D721Med (cell line): Measurements from ENCODE around the gene KDM4C.
A peak's percentile ranks its signal among the peaks of the same experiment; 100 is the strongest.

Experiments used
- DNase-seq: peaks from one replicate; pipeline ENCODE4 v3.0.0; 2011; ENCODE audit warnings: low spot score; ENCODE audit not compliant: insufficient read length
- FAIRE-seq: peaks from 2 replicates; lab custom pipeline; 2011; peaks lifted over from hg19 to GRCh38; lab: Jason Lieb, UNC
- TF ChIP-seq, protein P1 (sequence below): IDR thresholded peaks from 2 replicates; pipeline ENCODE4 v1.5.1; 2012; ENCODE audit warnings: mild to moderate bottlenecking, control low read depth; ENCODE audit not compliant: insufficient read depth; ENCODE audit errors: missing control alignments

Gene KDM4C

DNA sequence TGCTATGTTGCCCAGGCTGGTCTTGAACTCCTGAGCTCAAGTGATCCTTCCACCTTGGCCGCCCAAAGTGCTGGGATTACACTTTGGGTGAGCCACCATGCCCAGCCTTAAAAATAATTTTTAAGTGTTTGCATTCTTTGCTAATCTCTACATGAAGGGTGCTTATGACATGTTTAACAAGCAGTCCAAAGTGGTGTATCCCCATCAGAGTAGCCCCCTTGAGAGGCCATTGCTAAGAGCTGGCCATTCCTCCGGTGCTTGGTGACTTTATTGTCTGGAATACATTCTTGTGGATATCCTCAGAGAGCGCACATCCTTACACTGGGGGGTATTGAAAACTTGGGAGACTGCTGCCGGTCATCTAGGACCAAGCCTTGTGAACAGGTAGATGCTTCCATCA is 395.4 kb downstream of the KDM4C start:
- no peak for FAIRE-seq
- TF ChIP-seq, protein P1, sequence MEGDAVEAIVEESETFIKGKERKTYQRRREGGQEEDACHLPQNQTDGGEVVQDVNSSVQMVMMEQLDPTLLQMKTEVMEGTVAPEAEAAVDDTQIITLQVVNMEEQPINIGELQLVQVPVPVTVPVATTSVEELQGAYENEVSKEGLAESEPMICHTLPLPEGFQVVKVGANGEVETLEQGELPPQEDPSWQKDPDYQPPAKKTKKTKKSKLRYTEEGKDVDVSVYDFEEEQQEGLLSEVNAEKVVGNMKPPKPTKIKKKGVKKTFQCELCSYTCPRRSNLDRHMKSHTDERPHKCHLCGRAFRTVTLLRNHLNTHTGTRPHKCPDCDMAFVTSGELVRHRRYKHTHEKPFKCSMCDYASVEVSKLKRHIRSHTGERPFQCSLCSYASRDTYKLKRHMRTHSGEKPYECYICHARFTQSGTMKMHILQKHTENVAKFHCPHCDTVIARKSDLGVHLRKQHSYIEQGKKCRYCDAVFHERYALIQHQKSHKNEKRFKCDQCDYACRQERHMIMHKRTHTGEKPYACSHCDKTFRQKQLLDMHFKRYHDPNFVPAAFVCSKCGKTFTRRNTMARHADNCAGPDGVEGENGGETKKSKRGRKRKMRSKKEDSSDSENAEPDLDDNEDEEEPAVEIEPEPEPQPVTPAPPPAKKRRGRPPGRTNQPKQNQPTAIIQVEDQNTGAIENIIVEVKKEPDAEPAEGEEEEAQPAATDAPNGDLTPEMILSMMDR, result no peak
- DNase-seq, result no peak

DNA sequence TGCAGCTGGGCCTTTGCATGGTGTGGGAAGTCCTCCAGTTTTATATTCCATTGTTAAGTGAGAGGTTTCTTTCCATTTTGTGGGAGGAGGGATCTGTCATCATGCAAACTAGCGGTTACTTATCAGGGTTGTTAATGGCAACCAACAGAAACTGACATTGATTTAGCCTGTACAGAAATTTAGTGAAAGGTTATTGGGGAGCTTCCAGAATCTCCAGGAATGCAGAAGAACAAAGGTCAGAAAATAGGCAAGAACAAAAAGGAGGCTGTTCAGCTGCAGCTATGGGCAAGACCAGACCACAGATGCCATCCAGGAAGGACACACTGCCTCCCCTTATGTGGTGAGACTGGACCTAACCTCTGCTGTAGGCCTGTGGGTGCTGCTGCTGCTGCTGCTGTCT is 395.8 kb downstream of the KDM4C start:
- no peak for DNase-seq
- TF ChIP-seq, protein P1, result no peak
- no peak for FAIRE-seq

DNA sequence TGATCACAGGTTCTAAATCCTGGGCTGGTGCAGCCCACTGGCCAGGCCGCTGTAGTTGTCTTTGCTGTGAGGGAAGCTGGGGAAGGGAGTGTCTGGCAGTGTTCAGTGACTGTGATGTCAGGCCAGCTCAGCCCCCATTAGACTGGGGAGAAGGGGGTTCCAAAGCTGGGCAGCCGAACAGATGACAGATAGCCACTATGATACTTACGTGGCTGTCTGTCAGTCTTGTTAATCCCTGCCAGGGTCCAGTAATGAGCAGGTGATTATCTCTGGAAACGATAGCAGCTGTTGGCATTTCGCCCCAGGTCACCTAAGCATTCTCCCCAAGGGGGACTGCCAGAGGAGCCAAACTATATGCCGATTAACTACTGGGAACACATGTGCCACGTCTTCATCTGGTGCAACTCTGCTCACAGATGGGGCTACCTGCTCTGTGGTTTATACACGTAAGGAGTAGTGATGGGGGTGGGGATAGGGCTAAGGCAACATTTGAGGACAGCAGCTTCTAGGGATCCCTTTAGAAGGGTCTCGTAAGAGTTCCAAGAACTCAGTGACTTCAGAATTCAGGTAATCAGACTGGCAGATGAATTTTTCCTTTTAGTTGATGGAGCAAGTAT is 396.3 kb downstream of the KDM4C start:
- DNase-seq (no peak), FAIRE-seq (no peak)
- TF ChIP-seq, protein P1, result no peak

DNA sequence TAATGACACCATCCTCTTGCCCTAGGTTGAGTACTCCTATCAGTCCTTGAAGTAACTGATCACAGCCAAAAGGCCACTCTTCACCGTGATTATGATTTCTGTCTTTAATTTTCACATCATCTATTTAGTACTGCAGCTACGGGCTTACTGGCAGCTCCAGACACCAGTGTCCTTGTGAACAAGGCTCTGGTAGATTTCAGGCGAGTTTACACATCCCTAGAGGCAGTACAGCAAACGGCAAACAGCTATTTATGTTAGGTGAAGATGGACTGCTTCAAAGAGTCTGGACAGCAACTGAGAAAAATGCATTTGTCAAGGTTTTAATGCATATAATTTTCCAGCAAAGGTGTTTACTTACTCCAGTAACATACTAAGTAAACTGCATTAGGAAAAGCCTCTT is 396.9 kb downstream of the KDM4C start:
- FAIRE-seq (peak; percentile 41), DNase-seq (no peak)
- TF ChIP-seq, protein P1, result no peak

DNA sequence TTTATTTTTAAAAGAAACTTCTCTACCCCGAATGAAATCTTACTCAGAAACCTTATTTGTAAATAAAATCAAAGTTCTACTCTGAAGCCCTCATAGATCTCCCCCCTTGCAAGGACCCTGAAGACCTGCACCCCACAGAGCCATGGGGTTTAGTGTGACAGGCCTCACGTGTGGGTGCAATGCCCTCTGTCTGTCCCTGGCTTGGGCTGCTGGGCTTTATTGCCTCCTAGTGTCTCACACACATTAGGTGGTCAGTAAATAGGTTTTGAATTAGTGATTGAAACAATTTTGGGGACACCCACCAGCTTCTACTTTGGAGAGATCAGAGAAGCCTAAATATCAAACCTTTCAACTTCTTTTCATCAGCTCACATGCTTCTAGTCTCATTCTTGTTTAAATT is 403.7 kb downstream of the KDM4C start:
- TF ChIP-seq, protein P1, result no peak
- no peak for FAIRE-seq
- DNase-seq, result no peak

DNA sequence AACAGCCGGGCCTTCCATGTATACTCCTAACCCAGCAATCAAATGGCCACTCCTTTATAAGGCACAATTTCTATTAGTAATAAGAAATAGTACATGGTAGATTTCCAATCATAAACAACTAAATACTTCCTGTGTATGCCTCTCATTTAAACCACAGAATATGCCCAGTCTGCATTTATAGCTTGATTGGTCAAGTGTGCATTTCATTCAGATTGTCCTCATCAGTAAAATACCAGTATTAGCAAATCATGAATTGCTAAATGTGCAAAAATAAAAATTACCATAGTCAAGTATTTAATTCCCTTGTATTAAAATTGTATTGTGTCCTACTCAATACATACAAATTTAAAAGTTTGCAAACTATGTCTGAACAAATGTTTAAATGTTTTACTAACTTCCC is 406.2 kb downstream of the KDM4C start:
- FAIRE-seq, result no peak
- TF ChIP-seq, protein P1, result no peak

DNA sequence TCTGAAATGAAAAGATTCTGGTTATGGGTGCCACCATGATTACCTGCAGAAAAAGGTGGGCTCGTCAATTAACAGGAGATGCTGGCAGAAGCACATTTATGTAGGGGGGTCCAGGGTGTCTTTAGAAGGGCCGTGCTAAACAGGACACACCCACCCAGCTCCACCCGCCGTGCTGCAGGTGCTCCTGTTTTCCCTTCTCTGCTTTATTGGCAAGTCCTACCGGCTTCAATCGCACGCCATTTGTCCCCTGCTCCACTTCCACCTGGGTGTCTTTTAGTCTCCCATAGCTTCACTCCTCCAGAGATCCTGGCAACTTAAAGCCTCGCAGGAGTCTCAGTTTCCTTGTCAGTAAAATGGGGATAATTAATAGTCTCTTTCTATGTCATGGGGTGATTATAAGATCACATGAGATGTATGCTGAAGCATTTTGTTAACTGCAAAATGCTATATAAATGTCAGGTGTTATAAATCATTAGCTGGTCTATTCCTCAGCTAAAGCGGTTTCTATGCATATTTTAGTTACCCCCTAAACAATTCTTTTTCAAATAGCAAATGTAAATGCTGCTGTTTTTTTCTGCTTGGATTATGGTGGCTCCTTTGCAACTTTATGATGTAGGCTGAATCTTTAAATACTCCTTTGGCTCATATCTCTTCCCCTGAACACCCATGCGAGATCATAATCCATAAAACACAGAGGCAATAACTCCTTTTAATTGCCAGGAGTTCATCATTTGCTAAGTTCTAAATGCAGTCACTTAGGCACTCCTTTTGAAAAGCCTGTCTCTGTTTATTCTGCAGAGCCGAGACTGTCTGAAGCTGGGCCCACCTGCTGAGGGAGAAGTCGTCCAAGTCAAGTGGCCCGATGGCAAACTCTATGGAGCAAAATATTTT is 406.9 kb downstream of the KDM4C start:
- DNase-seq (no peak), FAIRE-seq (no peak)
- TF ChIP-seq, protein P1, result no peak

More for the DNA sequence above, 406.2 kb downstream of the KDM4C start:
- no peak for DNase-seq
